Heart left ventricle (tissue), 16 donors: ENCODE measurements around the gene SPOCK2. TPM values are rescaled to one million over a fixed set of nuclear protein-coding genes. Genes with fewer than 3 reads are reported as not detected.

Experiments used
- ATAC-seq, 4 donors: fragments of 200-7000 bp; cut with Tn5 transposase; one replicate each; pipeline ENCODE4 v1.9.1; 2020 to 2022; ENCODE audit warnings: moderate library complexity in 4 of 4, mild to moderate bottlenecking in 3 of 4, moderate number of reproducible peaks in 1 of 4
- DNase-seq, 5 donors: peaks; one replicate each; pipeline ENCODE4 v3.0.0-alpha.2; 2020
- H3K27ac ChIP-seq, 12 donors: fragments of 200-600 bp; sonication (generic) in 4 of 12; one replicate each; pipeline versions ENCODE4 v1.5.0 to v1.8.0; 2016 to 2022; ENCODE audit warnings: mild to moderate bottlenecking in 2 of 12
- H3K27me3 ChIP-seq, 9 donors: fragments of 200-600 bp; sonication (generic) in 2 of 9; one replicate each; pipeline versions ENCODE4 v1.5.1 to v1.8.0; 2016 to 2022; ENCODE audit warnings: mild to moderate bottlenecking in 3 of 9
- H3K36me3 ChIP-seq, 9 donors: fragments of 200-600 bp; sonication (generic) in 2 of 9; one replicate each; pipeline versions ENCODE4 v1.5.0 to v1.8.0; 2018 to 2022; ENCODE audit warnings: mild to moderate bottlenecking in 2 of 9
- H3K4me1 ChIP-seq, 12 donors: fragments of 200-600 bp; sonication (generic) in 4 of 12; one replicate each; pipeline versions ENCODE4 v1.5.0 to v1.8.0; 2016 to 2022; ENCODE audit warnings: mild to moderate bottlenecking in 3 of 12
- H3K4me3 ChIP-seq, 12 donors: fragments of 200-600 bp; sonication (generic) in 4 of 12; one replicate each; pipeline versions ENCODE4 v1.5.0 to v1.8.0; 2017 to 2022; ENCODE audit warnings: mild to moderate bottlenecking in 9 of 12, moderate library complexity in 4 of 12
- H3K9me3 ChIP-seq, 12 donors: fragments of 200-600 bp; sonication (generic) in 4 of 12; one replicate each; pipeline versions ENCODE4 v1.5.0 to v1.8.0; 2016 to 2022; ENCODE audit warnings: mild to moderate bottlenecking in 1 of 12
- POLR2A ChIP-seq, 2 donors: fragments of 450-650 bp; IDR thresholded peaks; one replicate each; pipeline ENCODE4 v1.6.1; 2017; ENCODE audit warnings: antibody characterized with exemption in 2 of 2, mild to moderate bottlenecking in 2 of 2, moderate library complexity in 2 of 2
- WGBS, 4 donors: extraction: QIAGEN DNeasy Blood & Tissue Kit in 2 of 4; methylation state at CpG; one replicate each; pipeline versions ENCODE4 v1.1.5 to v1.1.7; 2013 to 2018; 5-methylcytosine and 5-hydroxymethylcytosine counted together
- intact Hi-C, 10 donors: fragments of 100-400 bp; cut with DNase I; formaldehyde crosslinking; loops; one replicate each; pipeline versions ENCODE4 v1.11.1 to v1.14.2; 2022
- polyA plus RNA-seq, 2 donors: library from polyadenylated mRNA; stranded (reverse); fragments of 200-250 nt; gene quantifications; one replicate each; pipeline ENCODE4 v1.2.3, GENCODE V29; 2013
- total RNA-seq, 9 donors: library from RNA; depleted of rRNA in 2 of 9; stranded (reverse); fragments of >200 nt in 2 of 9; fragmentation: NEBNext Ultra II Directional in 3 of 9; extraction: Animal tissue kit (Norgen Biotek cat#: 25700) in 3 of 9; gene quantifications; one replicate each; pipeline versions ENCODE4 v1.1.0 to v1.2.4, GENCODE V29; 2016 to 2023
- TF ChIP-seq, protein P1 (sequence below), 12 donors: fragments of 200-600 bp; sonication (generic) in 4 of 12; IDR thresholded peaks; one replicate each; pipeline versions ENCODE4 v1.5.0 to v1.8.0; 2018 to 2022; ENCODE audit warnings: antibody characterized with exemption in 12 of 12, mild to moderate bottlenecking in 5 of 12
- donor health status: ischemic (EF 13 %, LVEDD 7.1; RV severe dilation, severe dysfunction).
- donor health status: healthy with polysubstance abuse.
- donor health status: DM: no; HTN: yes; CAD: no.
- donor health status: DM: no; HTN: no; CAD: no.
- donor health status: ischemic (EF 25% LVEDD 6.9; RV normal size, moderate dysfunction).
- donor health status: ischemic (EF 25% LVEDD 5.7; RV mildly dilated, moderate dysfunction).
- donor health status: healthy.
- donor health status: DM: yes; HTN: yes; CAD: no.
- donor health status: ischemic (EF 35%, LVEDD 5.7; RV mildly dilated, moderate dysfunction).
- donor health status: nonischemic (EF 11% LVEDD 7.7; RV severe dilation, severe dysfunction).
- donor health status: DM: yes; HTN: yes; CAD: no.
- donor health status: PGD.
- donor health status: ischemic (EF 29% LVEDD 5.4; RV normal size, mild dysfunction).
- donor health status: nonischemic (EF 23%, LVEDD 6.1; RV moderate dilation, normal function).

The SPOCK2 gene
- total and polyA plus RNA-seq, 11 donors = 4.4 to 16.6 (median 8.0) TPM

DNA sequence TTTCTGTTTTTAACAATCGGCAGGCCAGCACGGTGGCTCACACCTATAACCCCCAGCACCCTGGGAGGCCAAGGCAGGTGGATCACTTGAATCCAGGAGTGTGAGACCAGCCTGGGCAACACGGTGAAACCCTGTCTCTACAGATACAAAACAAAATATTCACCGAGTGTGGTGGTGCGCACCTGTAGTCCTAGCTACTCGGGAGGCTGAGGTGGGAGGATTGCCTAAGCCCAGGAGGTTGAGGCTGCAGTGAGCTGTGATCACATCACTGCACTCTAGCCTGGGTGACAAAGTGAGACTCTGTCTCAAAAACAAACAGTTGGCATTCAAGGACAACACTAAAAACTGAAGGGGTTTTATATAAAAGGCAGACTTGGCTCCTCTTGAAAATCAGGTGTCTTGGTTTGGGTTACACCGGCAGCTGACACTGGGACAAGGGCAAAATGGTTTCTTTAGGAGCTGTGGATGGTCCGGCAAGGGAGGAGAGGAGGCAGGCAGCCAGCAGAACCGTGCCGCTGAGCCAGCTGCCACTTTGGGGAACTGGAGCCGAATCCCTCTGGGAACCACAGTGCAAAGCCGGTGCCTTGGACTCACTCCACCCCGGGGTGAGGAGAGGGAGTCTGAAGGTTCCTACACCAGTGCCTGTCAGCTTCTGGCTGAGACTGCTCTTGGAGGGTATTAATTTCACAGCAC, 71.6 kb downstream of the SPOCK2 start:
- WGBS, 4 donors = 52 to 68% (median 56%) methylated on average over 12 to 13 of the region's 13 CpGs
- no peaks in the 10 kb centered on the region for H3K9me3 ChIP-seq
- no peaks in the 10 kb centered on the region for H3K36me3 ChIP-seq
- H3K4me3 ChIP-seq = no peak overlapping the region
- DNase-seq (peak; percentile 38 to 79 (median 74)), ATAC-seq (peak; percentile 26 to 70 (median 57))
- no peaks in the 10 kb centered on the region for H3K27me3 ChIP-seq
- peak overlapping the region; percentile 52 to 84 (median 71) for H3K27ac ChIP-seq
- intact Hi-C loops = no loop called here
- peaks cover 0 to 68% (median 41%) of the 10 kb centered on the region in 12 donors for H3K4me1 ChIP-seq
- no peak for TF ChIP-seq POLR2A (IDR thresholded peaks at IDR 0.05)
- TF ChIP-seq, protein P1, sequence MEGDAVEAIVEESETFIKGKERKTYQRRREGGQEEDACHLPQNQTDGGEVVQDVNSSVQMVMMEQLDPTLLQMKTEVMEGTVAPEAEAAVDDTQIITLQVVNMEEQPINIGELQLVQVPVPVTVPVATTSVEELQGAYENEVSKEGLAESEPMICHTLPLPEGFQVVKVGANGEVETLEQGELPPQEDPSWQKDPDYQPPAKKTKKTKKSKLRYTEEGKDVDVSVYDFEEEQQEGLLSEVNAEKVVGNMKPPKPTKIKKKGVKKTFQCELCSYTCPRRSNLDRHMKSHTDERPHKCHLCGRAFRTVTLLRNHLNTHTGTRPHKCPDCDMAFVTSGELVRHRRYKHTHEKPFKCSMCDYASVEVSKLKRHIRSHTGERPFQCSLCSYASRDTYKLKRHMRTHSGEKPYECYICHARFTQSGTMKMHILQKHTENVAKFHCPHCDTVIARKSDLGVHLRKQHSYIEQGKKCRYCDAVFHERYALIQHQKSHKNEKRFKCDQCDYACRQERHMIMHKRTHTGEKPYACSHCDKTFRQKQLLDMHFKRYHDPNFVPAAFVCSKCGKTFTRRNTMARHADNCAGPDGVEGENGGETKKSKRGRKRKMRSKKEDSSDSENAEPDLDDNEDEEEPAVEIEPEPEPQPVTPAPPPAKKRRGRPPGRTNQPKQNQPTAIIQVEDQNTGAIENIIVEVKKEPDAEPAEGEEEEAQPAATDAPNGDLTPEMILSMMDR (IDR thresholded peaks at IDR 0.05) = no peak

DNA sequence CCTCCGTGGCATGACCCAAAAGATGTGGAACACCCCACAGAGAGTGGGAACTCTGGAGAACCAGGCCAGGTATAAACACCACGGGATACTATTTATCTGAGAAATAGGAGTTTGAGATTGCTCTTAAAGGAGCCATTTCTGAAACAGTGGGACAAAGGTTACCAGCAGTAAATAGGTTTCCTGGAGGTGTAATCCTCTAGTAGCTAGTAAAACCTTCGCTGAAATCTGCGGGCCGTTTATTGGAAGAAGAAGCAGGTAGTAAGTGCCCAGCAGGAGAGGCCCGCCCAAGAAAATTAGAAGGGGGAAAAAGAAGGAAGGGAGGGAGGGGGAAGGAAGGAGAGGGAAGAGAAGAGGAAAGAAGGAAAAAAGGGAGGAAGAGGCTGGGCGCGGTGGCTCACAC, 72.5 kb downstream of the SPOCK2 start:
- intact Hi-C loops = no loop called here
- ATAC-seq (no peak), DNase-seq (no peak)
- Histone ChIP-seq H3K4me1 (peaks cover 0 to 71% (median 43%) of the 10 kb centered on the region in 12 donors), H3K9me3 (no peaks in the 10 kb centered on the region), H3K27me3 (no peaks in the 10 kb centered on the region), H3K36me3 (peaks cover 0 to 6% (median 0%) of the 10 kb centered on the region in 9 donors), H3K27ac (peak overlapping the region in 6 of 12 donors; percentile 42 to 82 (median 68)), H3K4me3 (no peak overlapping the region)
- TF ChIP-seq, protein P1 (IDR thresholded peaks at IDR 0.05) = no peak
- TF ChIP-seq POLR2A (IDR thresholded peaks at IDR 0.05) = no peak
- WGBS, 4 donors = 72 to 84% (median 80%) methylated on average over 8 of the region's 8 CpGs

DNA sequence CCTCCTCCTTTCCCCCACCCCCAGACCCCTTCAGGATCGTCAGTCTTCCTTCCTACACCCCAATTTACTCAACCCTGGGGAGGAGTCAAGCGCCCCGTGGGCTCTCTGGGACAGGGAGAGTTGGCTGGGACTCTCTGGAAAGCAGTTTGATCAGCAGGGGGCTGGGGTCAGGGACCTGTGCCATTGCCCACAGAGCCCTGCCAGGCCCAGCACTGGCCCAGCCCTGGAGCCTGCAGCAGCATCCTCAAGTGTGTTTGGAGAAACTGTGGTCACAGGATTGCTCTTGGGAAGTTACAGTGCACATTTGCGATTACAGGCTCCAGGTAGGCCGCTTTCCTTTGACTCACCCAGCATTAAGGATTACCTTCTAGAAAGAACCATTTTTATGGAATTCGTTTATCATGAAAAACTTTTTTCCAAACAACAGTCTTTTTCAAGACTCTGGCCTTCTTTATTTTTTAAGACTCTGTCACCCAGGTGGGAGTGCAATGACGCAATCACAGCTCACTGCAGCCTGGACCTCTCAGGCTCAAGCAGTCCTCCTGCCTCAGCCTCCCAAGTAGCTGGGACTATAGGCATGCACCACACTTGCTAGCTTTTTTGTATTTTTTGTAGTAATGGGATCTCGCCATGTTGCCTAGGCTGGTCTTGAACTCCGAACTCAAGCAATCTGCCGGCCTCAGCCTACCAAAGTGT, 73.4 kb downstream of the SPOCK2 start:
- Histone ChIP-seq H3K27me3 (no peaks in the 10 kb centered on the region), H3K36me3 (peaks cover 0 to 6% (median 0%) of the 10 kb centered on the region in 9 donors), H3K27ac (peak overlapping the region in 9 of 12 donors; percentile 26 to 93 (median 76)), H3K4me1 (peaks cover 4 to 80% (median 52%) of the 10 kb centered on the region in 12 donors), H3K9me3 (no peaks in the 10 kb centered on the region), H3K4me3 (no peak overlapping the region)
- intact Hi-C loops = loop anchor here in 2 of 10 donors (5.0 kb wide), 2 partner anchors 38 to 48 kb away; no protein-coding TSS in a partner anchor
- ATAC-seq (no peak), DNase-seq (no peak)
- 84 to 87% (median 87%) methylated on average over 9 to 10 of the region's 10 CpGs for WGBS, 4 donors
- TF ChIP-seq POLR2A (IDR thresholded peaks at IDR 0.05) = no peak
- TF ChIP-seq, protein P1 (IDR thresholded peaks at IDR 0.05) = no peak

DNA sequence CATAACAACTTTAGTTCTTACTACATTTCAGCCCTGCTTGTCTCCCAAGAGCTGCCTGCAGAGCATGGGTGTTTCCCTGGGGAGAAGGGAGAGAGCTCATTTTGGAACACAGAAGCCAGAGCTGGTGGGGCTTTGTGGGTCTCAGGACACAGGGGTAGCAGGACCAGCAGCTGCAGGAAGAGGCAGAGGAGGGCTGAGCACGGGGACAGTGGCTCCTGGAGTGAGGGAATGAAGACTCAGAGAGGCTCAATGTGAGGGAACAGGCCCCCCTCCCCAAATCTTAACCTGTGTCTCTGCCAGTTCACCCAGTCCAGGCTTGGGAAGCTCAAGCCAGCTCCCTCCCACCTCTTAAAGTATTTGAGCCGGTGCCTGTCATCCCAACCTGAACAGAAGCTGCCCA, 74.2 kb downstream of the SPOCK2 start:
- TF ChIP-seq, protein P1 (IDR thresholded peaks at IDR 0.05) = no peak
- no peak for TF ChIP-seq POLR2A (IDR thresholded peaks at IDR 0.05)
- ATAC-seq (no peak), DNase-seq (no peak)
- H3K27me3 ChIP-seq = no peaks in the 10 kb centered on the region
- intact Hi-C loops = loop anchor here in 2 of 10 donors (5.0 kb wide), 2 partner anchors 37 to 47 kb away; no protein-coding TSS in a partner anchor
- peak overlapping the region in 11 of 12 donors; percentile 5 to 93 (median 76) for H3K27ac ChIP-seq
- H3K9me3 ChIP-seq = no peaks in the 10 kb centered on the region
- H3K4me1 ChIP-seq = peaks cover 7 to 87% (median 59%) of the 10 kb centered on the region in 12 donors
- H3K4me3 ChIP-seq = no peak overlapping the region
- 41 to 59% (median 53%) methylated on average over 2 of the region's 2 CpGs for WGBS, 4 donors
- H3K36me3 ChIP-seq = peaks cover 0 to 6% (median 0%) of the 10 kb centered on the region in 9 donors
